ENCODE data around the gene OR5D16. TPM values are rescaled to one million over a fixed set of nuclear protein-coding genes. Genes with fewer than 3 reads are reported as not detected.
"Not testable (repeated sequence)": the region's sequence is repeated elsewhere in the genome, so short reads cannot be mapped to it uniquely, and the experiment has no call there.

OR5D16 gene
- not detected for total RNA-seq
- long read RNA-seq: 0 reads

DNA sequence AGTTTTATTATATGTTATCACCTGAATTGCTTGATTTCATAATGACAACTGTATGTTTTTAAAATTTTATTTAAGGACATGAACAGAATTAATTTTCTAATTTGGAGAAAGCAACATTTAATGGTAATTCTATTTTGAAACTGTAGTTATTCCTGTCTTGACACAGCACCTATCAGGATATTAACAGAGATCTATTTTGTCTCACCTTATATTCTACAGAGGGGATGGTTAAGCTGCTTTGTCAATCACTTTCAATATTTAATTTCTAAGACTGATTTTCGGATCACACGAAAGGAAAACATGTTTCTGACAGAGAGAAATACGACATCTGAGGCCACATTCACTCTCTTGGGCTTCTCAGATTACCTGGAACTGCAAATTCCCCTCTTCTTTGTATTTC, at the start of gene OR5D16:
Gene OR5D16, plus strand, starts transcription at position 301 of the 400 bp plus-strand sequence. Its CDS starts 0 bp downstream, at position 301.
- DNase-seq: no peak
- intact Hi-C loops (cut with DNase I): no loop called here
- ATAC-seq (ENCODE audit: poor library complexity): no peak

- ATAC-seq (ENCODE audit: poor library complexity) (no peak), DNase-seq (no peak)
- intact Hi-C loops (cut with DNase I): no loop called here
These were observed 46.9 kb upstream of the OR5D16 start for GRCh38 chr11:55791606-55792005.

DNA sequence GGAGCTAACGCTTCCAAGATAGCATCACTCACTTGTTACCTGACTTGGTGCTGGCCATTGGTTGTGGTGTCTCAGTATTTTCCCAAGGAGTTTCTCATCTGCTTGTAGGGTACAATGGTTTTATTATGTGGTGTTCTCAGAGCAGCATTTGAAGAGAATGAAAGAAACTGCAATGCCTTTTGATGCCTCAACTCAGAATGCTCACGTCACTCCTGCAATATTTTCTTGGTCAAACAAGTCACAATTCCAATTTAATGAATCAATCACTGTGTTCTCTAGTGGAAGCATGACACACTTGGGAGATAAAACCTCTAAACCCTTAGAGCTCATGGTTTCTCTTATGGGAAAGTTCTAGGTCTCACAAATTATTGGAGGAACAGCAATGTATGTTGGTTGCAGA, 45.2 kb upstream of the OR5D16 start:
- intact Hi-C loops (cut with DNase I): no loop called here
- DNase-seq (no peak), ATAC-seq (ENCODE audit: poor library complexity) (no peak)

DNA sequence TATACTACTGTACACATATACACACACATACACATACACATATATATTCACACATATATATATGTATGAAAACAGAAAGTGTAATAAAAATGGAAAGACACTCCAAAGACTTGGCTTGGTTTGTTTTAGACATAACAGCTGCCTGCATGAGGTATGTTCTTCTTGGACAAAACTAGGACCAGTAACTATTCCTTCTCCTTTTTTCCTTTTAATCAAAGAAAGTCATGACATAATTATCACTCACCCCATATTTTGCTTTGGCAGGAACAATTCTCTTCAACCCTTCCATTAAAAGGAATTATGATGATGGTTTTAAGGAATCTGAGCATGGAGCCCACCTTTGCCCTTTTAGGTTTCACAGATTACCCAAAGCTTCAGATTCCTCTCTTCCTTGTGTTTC, 43.3 kb upstream of the OR5D16 start, which contains the start of gene OR5D14:
Gene OR5D14, plus strand, starts transcription at position 301 of the 400 bp plus-strand sequence. Its CDS starts 0 bp downstream, at position 301.
- ATAC-seq (ENCODE audit: poor library complexity) (no peak), DNase-seq (no peak)
- intact Hi-C loops (cut with DNase I): no loop called here

DNA sequence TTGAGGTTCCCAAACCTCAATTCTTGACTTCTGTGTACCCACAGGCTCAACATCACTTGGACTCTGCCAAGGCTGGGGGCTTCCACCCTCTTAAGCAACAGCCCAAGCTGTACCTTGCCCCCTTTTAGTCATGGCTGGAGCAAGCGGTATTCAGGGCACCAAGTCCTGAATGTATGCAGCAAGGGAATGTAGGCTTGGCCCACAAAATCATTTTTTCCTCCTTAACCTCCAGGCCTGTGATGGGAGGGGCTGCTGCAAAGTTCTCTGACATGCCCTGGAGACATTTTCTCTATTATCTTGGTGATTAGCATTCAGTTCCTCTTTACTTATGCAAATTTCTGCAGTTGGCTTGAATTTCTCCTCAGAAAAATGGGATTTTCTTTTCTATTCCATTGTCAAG, 32.3 kb upstream of the OR5D16 start:
- ATAC-seq (ENCODE audit: poor library complexity): no peak

GRCh38 chr11:55811067-55811466, 27.5 kb upstream of the OR5D16 start, which contains the start of gene OR5L1:
OR5L1 (plus strand) TSS chr11:55811367; CDS start chr11:55811467, 100 bp downstream.
- ATAC-seq (ENCODE audit: poor library complexity) (no peak), DNase-seq (no peak)
- intact Hi-C loops (cut with DNase I): no loop called here

More for the DNA sequence above, 32.3 kb upstream of the OR5D16 start:
- no peak for DNase-seq
- intact Hi-C loops (cut with DNase I): no loop called here

DNA sequence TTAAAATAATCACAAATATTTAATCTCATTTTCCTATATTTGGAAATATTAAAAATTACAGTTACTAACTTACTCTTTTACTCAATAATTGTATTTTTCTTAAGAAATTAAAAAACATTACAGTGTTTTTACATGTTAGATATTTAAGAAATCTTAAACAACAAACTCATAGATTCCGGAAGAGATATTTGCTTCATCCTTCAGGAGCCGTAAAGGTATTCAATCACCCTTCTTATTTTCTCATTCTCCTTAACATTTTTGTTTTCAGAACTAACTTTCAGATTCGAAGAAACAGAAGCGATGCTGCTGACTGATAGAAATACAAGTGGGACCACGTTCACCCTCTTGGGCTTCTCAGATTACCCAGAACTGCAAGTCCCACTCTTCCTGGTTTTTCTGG, 19.2 kb upstream of the OR5D16 start, which contains the start of gene OR5D18:
Gene OR5D18, plus strand, starts transcription at position 301 of the 400 bp plus-strand sequence. Its CDS starts 0 bp downstream, at position 301.
- no peak for DNase-seq
- no peak for ATAC-seq (ENCODE audit: poor library complexity)
- intact Hi-C loops (cut with DNase I): no loop called here

DNA sequence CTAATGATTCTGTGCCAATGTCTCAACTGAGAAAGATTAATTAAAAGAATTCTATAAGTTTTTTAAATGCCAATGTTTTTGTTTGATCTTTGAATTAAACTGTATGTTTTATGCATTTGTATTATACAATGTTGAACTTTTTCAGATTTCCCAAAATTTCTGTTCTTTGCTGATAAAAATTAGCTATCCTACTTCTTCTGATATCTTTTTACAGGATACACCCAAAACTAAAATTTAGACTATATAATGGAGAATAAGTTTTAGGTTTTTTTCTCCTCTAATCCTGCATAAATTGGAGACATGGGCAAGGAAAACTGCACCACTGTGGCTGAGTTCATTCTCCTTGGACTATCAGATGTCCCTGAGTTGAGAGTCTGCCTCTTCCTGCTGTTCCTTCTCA, 11.6 kb upstream of the OR5D16 start, which contains the start of gene OR5L2:
Gene OR5L2, plus strand, starts transcription at position 301 of the 400 bp plus-strand sequence. Its CDS starts 0 bp downstream, at position 301.
- ATAC-seq (ENCODE audit: poor library complexity): no peak
- intact Hi-C loops (cut with DNase I): no loop called here

DNA sequence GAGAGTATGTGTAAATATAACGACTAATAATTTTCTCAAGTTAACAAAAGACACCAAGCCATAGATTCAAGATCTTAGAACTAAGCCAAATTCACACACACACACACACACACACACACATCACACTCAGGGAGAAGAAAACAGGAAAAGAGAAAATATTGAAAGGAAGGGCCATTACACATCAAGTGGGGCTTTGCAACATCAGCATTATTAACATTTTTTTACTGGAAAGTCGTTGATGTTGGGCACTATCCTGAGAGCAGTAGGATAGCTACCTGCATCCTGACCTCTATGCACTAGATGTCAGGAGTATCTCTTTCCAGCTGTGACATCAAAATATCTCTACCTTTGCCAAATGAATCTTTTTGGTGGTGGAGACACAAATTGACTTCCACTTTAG, 8.9 kb downstream of the OR5D16 start:
- no peak for ATAC-seq (ENCODE audit: poor library complexity)
- intact Hi-C loops (cut with DNase I): no loop called here
- no peak for DNase-seq

More for the DNA sequence above, 11.6 kb upstream of the OR5D16 start, which contains the start of gene OR5L2:
- DNase-seq: no peak

DNA sequence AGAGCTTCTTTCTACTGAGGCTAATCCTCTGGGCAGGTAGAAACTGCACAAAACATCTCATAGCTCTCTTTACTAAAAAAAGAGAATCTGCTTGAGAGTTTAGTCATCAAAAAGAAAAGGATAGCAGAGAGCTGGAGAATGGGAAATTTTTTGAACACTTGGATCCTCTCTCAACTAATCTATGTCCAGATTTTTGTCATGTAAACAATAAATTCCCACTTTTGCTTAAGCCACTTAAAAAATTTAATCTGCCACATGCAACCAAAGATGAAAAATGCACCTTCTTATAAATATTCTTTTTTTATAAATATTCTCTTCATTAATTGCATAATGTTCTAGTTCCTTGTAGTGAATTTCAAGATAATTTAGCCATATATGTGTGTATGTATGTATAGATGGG, 10.5 kb downstream of the OR5D16 start:
- intact Hi-C loops (cut with DNase I): no loop called here
- DNase-seq (no peak), ATAC-seq (ENCODE audit: poor library complexity) (no peak)

- intact Hi-C loops (cut with DNase I): no loop called here
- DNase-seq (no peak), ATAC-seq (ENCODE audit: poor library complexity) (no peak)
These were observed 13.6 kb downstream of the OR5D16 start for GRCh38 chr11:55852141-55852540.

GRCh38 chr11:55854704-55855103, 16.2 kb downstream of the OR5D16 start:
- ATAC-seq (ENCODE audit: poor library complexity): no peak
- no peak for DNase-seq
- intact Hi-C loops (cut with DNase I): no loop called here

DNA sequence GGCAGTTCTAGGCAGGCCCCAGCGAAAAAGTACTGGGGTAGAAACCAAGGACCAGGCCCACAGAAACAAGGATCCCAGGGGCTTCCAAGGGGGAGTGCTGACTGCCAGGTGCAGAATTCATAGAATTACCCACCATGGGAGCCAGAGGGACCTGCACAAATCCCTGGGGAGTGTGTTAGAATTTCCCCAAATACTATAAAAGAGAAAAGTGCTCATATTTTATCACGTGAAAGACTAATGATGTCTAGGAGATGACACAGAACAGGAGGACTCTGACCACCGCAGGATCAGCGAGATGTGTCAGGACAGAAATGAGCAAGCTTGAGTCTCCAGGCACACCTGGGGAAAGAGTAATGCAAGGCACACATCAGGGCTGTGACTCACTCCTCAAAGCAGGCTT, 28.8 kb downstream of the OR5D16 start:
- DNase-seq; intact Hi-C loops (cut with DNase I): not testable (repeated sequence)

DNA sequence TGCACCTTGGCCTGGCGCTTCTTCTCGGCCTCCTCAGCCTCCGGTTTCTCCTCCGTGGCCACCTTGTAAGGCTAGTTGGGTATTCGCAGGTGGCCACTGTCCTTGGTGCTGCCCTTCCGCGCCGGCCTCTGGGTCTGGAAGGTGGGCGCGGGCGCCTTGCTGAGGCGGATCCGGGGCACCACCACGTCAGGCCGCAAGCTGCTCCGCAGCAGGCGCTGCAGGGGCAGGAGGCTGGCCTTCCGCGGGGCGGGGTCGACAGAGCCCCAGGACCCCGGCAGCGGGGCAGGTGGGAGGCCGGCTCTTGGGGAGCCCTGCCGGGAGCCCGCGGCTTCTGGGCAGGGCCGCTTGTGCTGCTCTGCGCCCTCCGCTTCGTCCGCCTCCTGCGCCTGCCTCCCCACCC, 34.2 kb downstream of the OR5D16 start:
- intact Hi-C loops (cut with DNase I); DNase-seq: not testable (repeated sequence)

More for the DNA sequence above, 28.8 kb downstream of the OR5D16 start:
- ATAC-seq (ENCODE audit: poor library complexity): not testable (repeated sequence)

GRCh38 chr11:55873146-55873545, 34.6 kb downstream of the OR5D16 start:
- ATAC-seq (ENCODE audit: poor library complexity); intact Hi-C loops (cut with DNase I); DNase-seq: not testable (repeated sequence)

More for the DNA sequence above, 34.2 kb downstream of the OR5D16 start:
- ATAC-seq (ENCODE audit: poor library complexity): not testable (repeated sequence)

DNA sequence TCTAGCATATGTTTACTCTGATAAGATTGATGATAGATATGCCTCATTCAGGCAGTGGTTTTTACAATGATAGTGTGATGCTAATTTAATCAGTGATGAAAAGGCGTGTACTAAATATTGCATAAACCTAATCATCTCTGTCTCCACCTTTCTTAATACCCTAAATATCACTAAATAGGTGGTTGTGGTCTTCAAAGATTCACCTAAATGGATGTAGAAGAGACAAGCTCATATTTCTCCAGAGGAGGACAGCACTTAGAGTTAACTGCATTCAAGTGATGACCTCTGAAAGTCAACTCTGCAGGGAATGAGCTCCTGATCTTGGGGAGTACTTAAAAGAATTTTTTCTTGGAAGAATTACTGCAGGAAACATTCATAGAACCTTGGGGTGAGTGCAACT, 44.4 kb downstream of the OR5D16 start, which contains the start of gene TRIM51:
Gene TRIM51, plus strand, starts transcription at position 301 of the 400 bp plus-strand sequence. CDS start 2,132 bp downstream, outside the sequence.
- DNase-seq; ATAC-seq (ENCODE audit: poor library complexity); intact Hi-C loops (cut with DNase I): not testable (repeated sequence)

- ATAC-seq (ENCODE audit: poor library complexity); intact Hi-C loops (cut with DNase I); DNase-seq: not testable (repeated sequence)
These were observed 46.4 kb downstream of the OR5D16 start for GRCh38 chr11:55884995-55885394.

GRCh38 chr11:55885481-55885880, 46.9 kb downstream of the OR5D16 start:
- ATAC-seq (ENCODE audit: poor library complexity); DNase-seq; intact Hi-C loops (cut with DNase I): not testable (repeated sequence)

Data from Right ventricle myocardium superior (tissue), 1 donor.